Endothelial cell (in vitro differentiated cells): ENCODE results near the gene CCDC85B. TPM values are rescaled to one million over a fixed set of nuclear protein-coding genes. Genes with fewer than 3 reads are reported as not detected.

Experiments
- DNase-seq: peaks from one replicate; pipeline ENCODE4 v3.0.0; 2021; ENCODE audit warnings: low spot score
- H3K27ac Mint-ChIP-seq: one replicate; pipeline ENCODE4 v1.8.0; 2021; ENCODE audit warnings: mixed read lengths, inconsistent platforms; ENCODE audit not compliant: unreplicated experiment
- H3K27me3 Mint-ChIP-seq: one replicate; pipeline ENCODE4 v1.8.0; 2021; ENCODE audit warnings: mild to moderate bottlenecking, moderate library complexity, mixed read lengths, inconsistent platforms; ENCODE audit not compliant: unreplicated experiment
- H3K36me3 Mint-ChIP-seq: one replicate; pipeline ENCODE4 v1.8.0; 2021; ENCODE audit warnings: mild to moderate bottlenecking, low read depth, mixed read lengths, inconsistent platforms; ENCODE audit not compliant: unreplicated experiment
- H3K4me1 Mint-ChIP-seq: one replicate; pipeline ENCODE4 v1.8.0; 2021; ENCODE audit warnings: mild to moderate bottlenecking, mixed read lengths, inconsistent platforms; ENCODE audit not compliant: unreplicated experiment
- H3K4me3 Mint-ChIP-seq: one replicate; pipeline ENCODE4 v1.8.0; 2021; ENCODE audit warnings: mild to moderate bottlenecking, mixed read lengths, inconsistent platforms; ENCODE audit not compliant: unreplicated experiment
- H3K9me3 Mint-ChIP-seq: one replicate; pipeline ENCODE4 v1.8.0; 2021; ENCODE audit warnings: mixed read lengths, inconsistent platforms; ENCODE audit not compliant: unreplicated experiment
- CTCF ChIP-seq: fragments of 200-600 bp; sonication (generic); IDR thresholded peaks from one replicate; pipeline ENCODE4 v1.5.0; 2021; ENCODE audit warnings: antibody characterized with exemption; ENCODE audit not compliant: unreplicated experiment
- total RNA-seq: library from RNA; stranded (reverse); fragmentation: NEBNext Ultra II Directional; extraction: Animal tissue kit (Norgen Biotek cat#: 25700); gene quantifications from one replicate; pipeline ENCODE4 v1.2.1, GENCODE V29; 2021; ENCODE audit not compliant: unreplicated experiment

CCDC85B gene
- total RNA-seq, 1 donor from 2014 or later, result 90.7 TPM

DNA sequence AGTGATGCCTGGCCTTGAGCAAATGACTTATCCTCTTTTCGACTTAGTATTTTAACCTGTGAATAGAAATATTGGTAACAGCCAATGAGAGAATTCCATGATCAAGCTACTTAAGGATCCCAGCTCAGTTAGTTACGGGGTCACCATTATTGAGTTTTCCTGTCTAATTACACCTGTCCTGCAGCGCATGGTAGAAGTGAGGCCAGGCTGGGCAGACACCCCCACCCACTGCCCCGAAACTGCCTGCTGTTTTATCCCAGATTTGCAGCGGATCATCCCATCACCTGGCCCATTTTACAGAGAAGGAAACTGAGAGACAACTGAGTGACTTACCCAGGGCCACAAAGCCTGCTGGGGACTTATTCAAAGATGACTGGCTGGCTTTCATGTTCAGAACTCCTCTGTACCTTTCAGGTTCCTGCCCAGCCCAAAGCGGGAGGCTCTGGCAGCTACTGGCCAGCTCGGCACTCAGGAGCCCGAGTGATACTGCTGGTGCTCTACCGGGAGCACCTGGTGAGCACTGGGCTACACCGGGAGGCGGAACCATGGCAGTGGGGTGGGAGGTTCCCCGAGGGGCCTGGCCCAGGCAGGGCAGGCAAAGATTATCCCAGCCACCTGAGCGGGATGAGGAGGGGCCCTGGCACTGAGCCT, 28.8 kb upstream of the CCDC85B start:
- Mint-ChIP-seq H3K27ac (peak overlapping the region; percentile 94), H3K4me1 (peaks cover 29% of the 10 kb centered on the region)

GRCh38 chr11:65862191-65862735, 28.2 kb upstream of the CCDC85B start:
- H3K27ac Mint-ChIP-seq, result peak overlapping the region; percentile 53
- H3K27me3 Mint-ChIP-seq, result peaks cover 20% of the 10 kb centered on the region
- H3K4me3 Mint-ChIP-seq, result peak overlapping the region; percentile 81
- H3K4me1 Mint-ChIP-seq, result peaks cover 28% of the 10 kb centered on the region
- peak; percentile 3 for DNase-seq
- peaks cover 22% of the 10 kb centered on the region for H3K36me3 Mint-ChIP-seq
- no peaks in the 10 kb centered on the region for H3K9me3 Mint-ChIP-seq
- no peak for TF ChIP-seq CTCF

More for the DNA sequence above, 28.8 kb upstream of the CCDC85B start:
- Mint-ChIP-seq H3K4me3 (peak overlapping the region; percentile 96), H3K36me3 (peaks cover 25% of the 10 kb centered on the region), H3K27me3 (peaks cover 23% of the 10 kb centered on the region), H3K9me3 (no peaks in the 10 kb centered on the region)
- DNase-seq, result peak; percentile 3
- no peak for TF ChIP-seq CTCF

GRCh38 chr11:65862941-65863888, 27.3 kb upstream of the CCDC85B start:
- H3K4me1 Mint-ChIP-seq, result peaks cover 34% of the 10 kb centered on the region
- H3K27ac Mint-ChIP-seq, result peak overlapping the region; percentile 53
- H3K4me3 Mint-ChIP-seq, result peak overlapping the region; percentile 81

GRCh38 chr11:65863889-65864705, 26.4 kb upstream of the CCDC85B start:
- Mint-ChIP-seq H3K4me1 (peaks cover 29% of the 10 kb centered on the region), H3K9me3 (no peaks in the 10 kb centered on the region), H3K36me3 (peaks cover 32% of the 10 kb centered on the region), H3K27ac (no peak overlapping the region), H3K27me3 (peaks cover 21% of the 10 kb centered on the region), H3K4me3 (no peak overlapping the region)
- no peak for TF ChIP-seq CTCF
- no peak for DNase-seq

More at GRCh38 chr11:65862941-65863888, 27.3 kb upstream of the CCDC85B start:
- H3K36me3 Mint-ChIP-seq, result peaks cover 26% of the 10 kb centered on the region
- no peaks in the 10 kb centered on the region for H3K9me3 Mint-ChIP-seq
- peak; percentile 1 for DNase-seq
- TF ChIP-seq CTCF, result no peak
- peaks cover 25% of the 10 kb centered on the region for H3K27me3 Mint-ChIP-seq
